T-helper 17 cell (primary cell): ENCODE data around the gene ENTPD5. TPM values are rescaled to one million over a fixed set of nuclear protein-coding genes. Genes with fewer than 3 reads are reported as not detected.
"Not testable (repeated sequence)": the region's sequence is repeated elsewhere in the genome, so short reads cannot be mapped to it uniquely, and the experiment has no call there.

ENCODE experiments used
- ATAC-seq: fragments of 150-1000 bp; cut with Tn5 transposase; 2 replicates; pipeline ENCODE4 v1.10.0; 2021; ENCODE audit warnings: mild to moderate bottlenecking, moderate library complexity
- DNase-seq, 3 donors: peaks; one replicate each; pipeline versions ENCODE4 v3.0.0 to v3.0.0-alpha.2; 2020 to 2021
- H3K9me3 ChIP-seq: one replicate; pipeline ENCODE4 v1.7.0; 2013; ENCODE audit warnings: low read length, mild to moderate bottlenecking; ENCODE audit not compliant: control insufficient read depth, poor library complexity, severe bottlenecking
- H3K27ac Mint-ChIP-seq: one replicate; pipeline ENCODE4 v1.8.0; 2022; ENCODE audit warnings: mild to moderate bottlenecking, moderate library complexity, mixed read lengths
- H3K27me3 Mint-ChIP-seq: one replicate; pipeline ENCODE4 v1.8.0; 2022; ENCODE audit warnings: mixed read lengths
- H3K36me3 Mint-ChIP-seq: one replicate; pipeline ENCODE4 v1.8.0; 2022; ENCODE audit warnings: low read depth, mixed read lengths
- H3K4me1 Mint-ChIP-seq: one replicate; pipeline ENCODE4 v1.8.0; 2022; ENCODE audit warnings: mild to moderate bottlenecking, mixed read lengths
- H3K4me3 Mint-ChIP-seq: one replicate; pipeline ENCODE4 v1.8.0; 2022; ENCODE audit warnings: mild to moderate bottlenecking, moderate library complexity, mixed read lengths
- total RNA-seq, 4 donors: library from RNA in 2 of 4; stranded (reverse) in 2 of 4; gene quantifications; one replicate each; pipeline ENCODE4 v1.2.3 and lab custom pipeline; 2022 to 2026

Gene ENTPD5
- total RNA-seq, 2 donors from 2014 or later: 8.3 to 8.9 TPM

DNA sequence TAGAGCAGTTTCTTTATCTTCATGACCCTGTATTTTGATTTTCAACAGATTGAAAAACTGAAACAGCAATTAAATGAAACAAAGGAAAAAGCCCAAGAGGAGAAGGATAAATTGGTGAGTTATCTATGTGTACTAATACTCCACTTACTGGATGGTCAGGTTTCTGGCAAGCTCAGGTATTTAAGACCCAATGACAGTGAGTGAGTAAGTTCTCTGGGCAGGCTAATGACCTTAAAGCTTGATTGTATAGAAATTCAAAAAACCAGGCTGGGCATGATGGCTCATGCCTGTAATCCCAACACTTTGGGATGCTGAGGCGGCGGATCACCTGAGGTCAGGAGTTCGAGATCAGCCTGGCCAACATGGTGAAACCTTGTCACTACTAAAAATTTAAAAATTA is 10.0 kb upstream of the ENTPD5 start:
- ATAC-seq: no peak
- Mint-ChIP-seq H3K4me3 (no peak overlapping the region), H3K27ac (no peak overlapping the region), H3K36me3 (peaks cover 3% of the 10 kb centered on the region), H3K4me1 (no peaks in the 10 kb centered on the region), H3K27me3 (no peaks in the 10 kb centered on the region)
- no peaks in the 10 kb centered on the region for H3K9me3 ChIP-seq
- no peak for DNase-seq

DNA sequence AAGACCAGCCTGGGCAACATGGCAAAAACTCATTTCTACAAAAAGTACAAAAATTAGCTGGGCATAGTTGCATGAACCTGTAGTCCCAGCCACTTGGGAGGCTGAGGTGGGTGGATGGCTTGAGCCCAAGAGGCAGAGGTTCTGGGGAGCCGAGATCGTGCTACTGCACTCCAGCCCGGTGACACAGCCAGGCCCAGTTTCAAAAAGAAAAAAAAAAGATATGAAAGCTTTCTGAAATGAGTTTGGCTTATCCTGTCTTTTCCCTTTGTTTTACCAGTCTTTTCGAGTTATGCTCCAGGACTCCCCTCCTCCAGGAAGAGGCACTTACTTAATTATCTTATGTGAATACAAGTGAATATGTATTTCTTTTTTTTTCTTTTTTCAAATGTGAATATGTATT is 3.3 kb upstream of the ENTPD5 start:
- DNase-seq: no peak
- no peak for ATAC-seq
- Mint-ChIP-seq H3K4me1 (peaks cover 8% of the 10 kb centered on the region), H3K27ac (no peak overlapping the region), H3K4me3 (no peak overlapping the region), H3K36me3 (no peaks in the 10 kb centered on the region), H3K27me3 (no peaks in the 10 kb centered on the region)
- H3K9me3 ChIP-seq: no peaks in the 10 kb centered on the region

DNA sequence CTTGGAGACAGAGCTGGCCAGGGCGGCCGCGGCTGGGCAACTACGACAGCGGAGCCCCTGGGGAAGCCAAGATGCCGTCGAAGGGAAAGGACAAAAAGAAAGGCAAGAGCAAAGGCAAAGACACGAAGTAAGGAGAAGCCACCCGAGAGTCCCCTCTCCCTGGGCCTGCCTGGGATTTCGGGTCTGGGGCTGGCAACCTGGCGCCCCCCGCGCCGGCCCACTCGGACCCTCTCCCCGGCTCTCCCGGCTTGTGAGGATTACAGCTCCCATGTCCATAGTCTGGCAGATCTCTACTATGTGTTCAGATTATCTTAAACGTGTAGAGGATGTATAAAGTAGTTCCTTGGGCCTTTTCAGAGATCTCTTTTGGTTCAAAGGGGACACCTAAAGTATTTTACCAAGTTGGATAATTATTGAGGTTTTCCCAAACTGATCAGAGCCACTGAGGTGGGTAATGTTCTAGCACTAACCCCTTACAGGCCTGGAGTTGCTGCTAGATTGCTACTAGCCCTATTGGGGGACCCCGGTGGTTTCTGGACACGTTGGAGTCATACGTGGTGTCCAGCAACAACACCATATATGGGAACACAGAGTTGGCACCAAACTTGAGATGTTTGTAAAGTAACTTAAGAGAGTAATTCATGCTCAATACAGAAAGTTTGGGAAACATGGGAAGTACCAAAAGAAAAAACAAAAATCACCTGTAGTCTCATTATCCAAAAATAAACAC is 485 bp upstream of the ENTPD5 start:
- no peaks in the 10 kb centered on the region for H3K36me3 Mint-ChIP-seq
- no peaks in the 10 kb centered on the region for H3K27me3 Mint-ChIP-seq
- H3K9me3 ChIP-seq: no peaks in the 10 kb centered on the region
- peak overlapping the region; percentile 93 for H3K27ac Mint-ChIP-seq
- ATAC-seq (no peak), DNase-seq (no peak)
- H3K4me1 Mint-ChIP-seq: peaks cover 8% of the 10 kb centered on the region
- H3K4me3 Mint-ChIP-seq: peak overlapping the region; percentile 95

DNA sequence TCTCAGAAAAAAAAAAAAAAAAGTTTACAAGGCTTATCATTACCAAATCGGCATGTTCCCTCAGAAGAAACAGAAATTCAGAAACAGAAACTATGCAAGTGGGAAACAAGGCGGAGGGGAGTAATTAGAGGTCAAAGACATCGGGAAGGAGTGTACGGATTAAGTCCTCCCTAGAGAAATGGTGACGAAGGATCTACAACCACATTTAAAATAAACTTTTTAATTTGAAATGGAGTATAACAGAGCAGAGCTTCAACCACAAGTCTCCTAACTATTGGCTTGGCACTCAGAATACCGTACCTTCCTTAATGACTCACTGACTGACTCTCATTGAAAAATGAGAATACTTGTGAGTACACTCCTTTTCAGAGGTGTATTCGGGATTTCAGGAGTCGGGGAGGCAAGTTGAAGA is 908 bp downstream of the ENTPD5 start:
- DNase-seq: no peak
- ATAC-seq: peak; percentile 15
- no peaks in the 10 kb centered on the region for H3K9me3 ChIP-seq
- Mint-ChIP-seq H3K27ac (peak overlapping the region; percentile 93), H3K4me3 (peak overlapping the region; percentile 95), H3K36me3 (peaks cover 2% of the 10 kb centered on the region), H3K27me3 (no peaks in the 10 kb centered on the region), H3K4me1 (peaks cover 9% of the 10 kb centered on the region)

DNA sequence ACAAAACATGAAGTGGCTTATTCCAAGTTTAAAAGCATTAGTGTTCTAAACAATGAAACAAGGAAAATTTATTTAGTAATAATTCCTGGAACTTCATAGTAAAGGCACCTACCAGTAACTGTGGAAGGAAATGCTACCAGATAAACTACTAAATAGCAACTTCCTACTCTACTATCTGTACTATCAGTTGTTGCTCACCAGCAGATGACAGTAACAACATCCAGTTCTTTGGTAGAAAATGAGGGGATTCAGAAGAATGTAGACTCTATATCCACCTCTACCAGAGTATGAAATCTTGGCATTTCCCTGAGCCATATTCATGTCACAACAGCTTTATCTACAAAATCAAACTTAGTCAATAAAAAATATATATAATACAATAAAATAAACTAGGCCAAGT is 3.1 kb downstream of the ENTPD5 start:
- H3K4me1 Mint-ChIP-seq: peaks cover 9% of the 10 kb centered on the region
- DNase-seq: no peak
- no peak for ATAC-seq
- no peaks in the 10 kb centered on the region for H3K27me3 Mint-ChIP-seq
- H3K36me3 Mint-ChIP-seq: peaks cover 6% of the 10 kb centered on the region
- H3K9me3 ChIP-seq: no peaks in the 10 kb centered on the region
- no peak overlapping the region for H3K4me3 Mint-ChIP-seq
- no peak overlapping the region for H3K27ac Mint-ChIP-seq

DNA sequence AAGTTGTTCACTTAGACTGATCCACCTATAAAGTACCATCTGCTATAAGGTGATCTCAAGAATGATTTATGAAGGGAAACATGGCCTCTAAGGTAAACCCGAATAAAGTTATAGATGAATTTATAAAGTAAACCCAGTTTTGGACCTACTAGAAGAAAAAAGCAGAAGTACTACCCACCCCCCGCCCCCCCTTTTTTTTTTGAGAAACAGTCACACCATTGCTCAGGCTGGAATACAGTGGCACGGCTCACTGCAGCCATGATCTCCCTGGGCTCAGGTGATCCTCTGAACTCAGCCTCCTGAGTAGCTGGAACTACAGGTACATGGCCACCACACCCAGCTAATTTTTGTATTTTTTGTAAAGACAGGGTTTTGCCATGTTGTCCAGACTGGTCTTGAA is 3.9 kb downstream of the ENTPD5 start:
- Mint-ChIP-seq H3K4me1 (peaks cover 9% of the 10 kb centered on the region), H3K27ac (peak overlapping the region; percentile 2), H3K27me3 (no peaks in the 10 kb centered on the region), H3K36me3 (peaks cover 6% of the 10 kb centered on the region), H3K4me3 (no peak overlapping the region)
- H3K9me3 ChIP-seq: no peaks in the 10 kb centered on the region
- DNase-seq: no peak
- no peak for ATAC-seq

DNA sequence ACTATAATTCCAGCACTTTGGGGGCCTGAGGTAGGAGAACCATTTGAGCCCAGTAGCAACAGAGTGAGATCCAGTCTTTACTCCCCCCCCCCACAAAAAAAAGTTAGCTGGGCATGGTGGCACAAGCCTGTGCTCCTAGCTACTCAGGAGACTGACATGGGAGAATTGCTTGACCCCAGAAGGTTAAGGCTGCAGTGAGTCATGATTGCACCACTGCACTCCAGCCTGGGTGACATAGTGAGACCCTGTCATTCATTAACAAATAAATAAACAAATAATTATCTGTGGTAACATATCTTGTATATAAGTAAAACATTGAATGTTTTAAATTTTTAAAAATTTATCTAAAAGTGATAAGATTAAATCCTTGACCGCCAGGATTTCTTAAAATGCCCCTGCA is 4.8 kb downstream of the ENTPD5 start:
- no peak for ATAC-seq
- no peaks in the 10 kb centered on the region for H3K9me3 ChIP-seq
- peaks cover 6% of the 10 kb centered on the region for H3K36me3 Mint-ChIP-seq
- H3K4me3 Mint-ChIP-seq: no peak overlapping the region
- H3K27me3 Mint-ChIP-seq: no peaks in the 10 kb centered on the region
- H3K27ac Mint-ChIP-seq: no peak overlapping the region
- H3K4me1 Mint-ChIP-seq: peaks cover 8% of the 10 kb centered on the region
- no peak for DNase-seq

DNA sequence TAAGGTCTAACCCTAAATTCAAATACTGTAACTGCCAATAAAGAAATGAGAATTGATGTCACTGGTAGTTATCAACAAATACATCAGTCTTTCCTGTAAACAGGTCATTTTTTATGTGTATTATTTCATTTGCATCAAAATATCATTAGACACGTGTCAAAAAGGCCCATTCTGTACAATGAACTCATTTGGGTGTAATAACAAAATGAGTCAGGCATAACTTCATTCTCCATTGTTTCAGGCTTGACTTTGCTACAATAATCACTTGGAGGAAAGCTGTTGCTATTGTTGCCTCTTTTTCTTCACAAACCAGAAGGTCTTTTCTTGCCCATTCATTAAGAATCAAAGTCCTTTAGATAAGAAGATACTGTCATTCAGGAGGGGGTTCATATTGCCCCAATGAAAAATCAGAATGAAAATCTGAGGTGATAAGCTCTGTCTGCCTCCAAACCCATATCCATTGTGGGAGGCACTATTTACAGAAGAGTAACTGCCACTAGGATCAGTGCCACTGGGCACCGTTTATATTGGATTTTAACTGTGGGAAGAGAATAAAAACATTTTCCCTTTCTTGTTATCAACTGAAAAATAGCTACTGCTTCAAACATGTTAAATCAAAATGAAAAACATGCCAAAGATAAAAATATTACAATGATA is 10.1 kb downstream of the ENTPD5 start:
- Mint-ChIP-seq H3K27me3 (no peaks in the 10 kb centered on the region), H3K36me3 (peaks cover 6% of the 10 kb centered on the region), H3K4me1 (peaks cover 2% of the 10 kb centered on the region), H3K27ac (no peak overlapping the region), H3K4me3 (no peak overlapping the region)
- ATAC-seq: no peak
- no peaks in the 10 kb centered on the region for H3K9me3 ChIP-seq
- no peak for DNase-seq

DNA sequence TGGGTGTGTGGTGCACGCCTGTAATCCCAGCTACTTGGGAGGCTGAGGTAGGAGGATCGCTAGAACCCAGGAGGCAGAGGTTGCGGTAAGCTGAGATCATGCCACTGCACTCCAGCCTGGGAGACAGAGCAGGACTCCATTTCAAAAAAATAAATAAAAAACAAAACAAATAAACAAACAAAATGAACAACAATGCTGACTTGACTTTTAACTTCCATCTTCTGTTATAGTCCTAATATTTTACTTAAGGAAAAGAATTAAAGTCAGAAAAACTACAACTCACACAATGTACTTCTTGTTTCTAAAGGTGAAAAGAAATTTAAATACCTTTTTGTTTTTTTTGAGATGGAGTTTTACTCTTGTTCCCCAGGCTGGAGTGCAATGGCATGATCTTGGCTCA is 13.4 kb downstream of the ENTPD5 start:
- not testable (repeated sequence) for H3K27me3 Mint-ChIP-seq, H3K4me1 Mint-ChIP-seq, H3K36me3 Mint-ChIP-seq, H3K9me3 ChIP-seq, ATAC-seq, H3K4me3 Mint-ChIP-seq, DNase-seq
- peak overlapping the region; percentile 6 for H3K27ac Mint-ChIP-seq

DNA sequence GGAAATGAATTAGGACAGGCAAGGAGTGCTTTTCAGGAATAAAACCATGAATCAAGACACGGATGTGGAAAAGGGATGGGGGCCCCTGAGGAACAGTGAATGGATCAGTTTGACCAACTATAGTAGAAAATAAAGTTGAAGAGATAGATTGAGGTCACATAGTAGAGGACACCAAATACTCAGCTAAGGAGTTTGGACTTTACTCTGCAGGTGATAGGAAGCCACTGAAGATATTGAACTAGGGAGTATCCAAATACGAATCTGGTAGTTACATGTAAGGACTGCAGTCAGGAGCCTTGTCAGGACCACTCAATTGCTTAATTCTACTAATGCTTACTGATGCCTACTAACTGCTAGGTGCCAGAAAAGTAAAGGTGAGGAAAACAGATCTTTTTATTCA is 20.4 kb downstream of the ENTPD5 start:
- ATAC-seq (no peak), DNase-seq (no peak)
- no peaks in the 10 kb centered on the region for H3K27me3 Mint-ChIP-seq
- no peak overlapping the region for H3K4me3 Mint-ChIP-seq
- H3K27ac Mint-ChIP-seq: no peak overlapping the region
- H3K4me1 Mint-ChIP-seq: peaks cover 10% of the 10 kb centered on the region
- H3K9me3 ChIP-seq: no peaks in the 10 kb centered on the region
- H3K36me3 Mint-ChIP-seq: peaks cover 12% of the 10 kb centered on the region

DNA sequence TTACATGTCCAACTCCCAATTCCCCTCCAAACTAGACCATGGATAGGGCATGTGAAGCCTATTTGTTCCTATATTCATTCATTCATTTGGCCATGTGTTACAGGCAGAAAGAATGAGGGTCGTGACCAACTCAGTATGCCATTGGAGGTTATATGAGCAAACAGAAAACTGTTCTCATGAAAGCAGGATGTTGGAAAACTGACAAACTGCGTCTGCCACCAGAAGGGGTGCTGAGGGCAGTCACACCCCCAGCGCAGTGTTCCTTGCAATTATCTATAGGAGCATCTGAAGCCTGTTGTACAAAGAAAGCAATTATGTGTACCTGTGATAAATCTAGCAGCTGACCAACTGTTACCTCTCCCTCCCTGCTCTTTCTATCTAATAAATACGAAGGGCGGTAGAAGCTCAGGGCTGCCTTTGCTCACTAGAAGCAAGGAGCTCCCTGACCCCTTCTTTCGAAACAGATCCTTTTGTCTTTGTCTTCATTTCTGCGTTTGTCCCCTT is 21.1 kb downstream of the ENTPD5 start:
- no peak overlapping the region for H3K27ac Mint-ChIP-seq
- H3K36me3 Mint-ChIP-seq: peaks cover 10% of the 10 kb centered on the region
- H3K4me1 Mint-ChIP-seq: peaks cover 9% of the 10 kb centered on the region
- H3K9me3 ChIP-seq: no peaks in the 10 kb centered on the region
- H3K4me3 Mint-ChIP-seq: no peak overlapping the region
- DNase-seq (no peak), ATAC-seq (no peak)
- H3K27me3 Mint-ChIP-seq: no peaks in the 10 kb centered on the region

DNA sequence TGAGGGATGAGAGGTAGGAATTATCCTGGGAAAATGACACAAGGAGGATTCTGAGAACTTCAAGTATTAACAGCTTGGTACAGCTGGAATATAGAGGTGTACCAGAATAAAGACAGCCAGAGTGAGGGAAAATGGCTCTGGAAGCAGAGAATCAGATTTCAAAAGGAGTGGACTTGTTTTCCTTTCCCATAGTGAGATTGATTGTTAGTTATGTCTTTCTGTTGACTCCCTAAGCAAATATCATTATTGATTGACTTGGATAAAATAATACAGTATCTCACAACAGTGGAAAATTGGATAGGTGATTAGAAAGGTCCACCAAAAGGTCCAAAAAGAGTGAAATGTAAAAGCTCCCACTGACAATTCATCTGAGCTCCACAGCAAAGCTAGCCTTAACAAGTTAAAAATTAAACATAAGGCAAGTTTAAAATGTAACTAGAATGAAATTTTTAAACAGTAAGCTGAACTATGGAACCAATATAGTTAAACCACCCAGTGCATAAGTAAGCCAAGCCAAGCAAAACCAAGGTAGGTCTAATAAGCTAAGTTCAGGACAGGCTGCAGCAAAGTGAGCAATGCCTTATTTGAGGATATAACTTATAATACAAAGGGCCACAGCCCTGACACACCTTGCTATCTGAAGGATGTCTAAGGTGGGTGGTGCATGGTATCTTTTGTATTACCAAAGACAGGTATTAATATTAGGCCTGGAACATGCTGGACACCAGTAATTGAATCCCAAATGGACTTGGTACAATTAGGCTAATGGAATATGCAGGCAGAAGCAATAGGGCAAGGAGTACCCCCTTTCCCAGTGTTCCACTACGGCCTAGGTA is 21.8 kb downstream of the ENTPD5 start:
- ATAC-seq (no peak), DNase-seq (no peak)
- Mint-ChIP-seq H3K4me1 (peaks cover 2% of the 10 kb centered on the region), H3K4me3 (no peak overlapping the region), H3K27ac (no peak overlapping the region), H3K27me3 (no peaks in the 10 kb centered on the region), H3K36me3 (peaks cover 7% of the 10 kb centered on the region)
- no peaks in the 10 kb centered on the region for H3K9me3 ChIP-seq

DNA sequence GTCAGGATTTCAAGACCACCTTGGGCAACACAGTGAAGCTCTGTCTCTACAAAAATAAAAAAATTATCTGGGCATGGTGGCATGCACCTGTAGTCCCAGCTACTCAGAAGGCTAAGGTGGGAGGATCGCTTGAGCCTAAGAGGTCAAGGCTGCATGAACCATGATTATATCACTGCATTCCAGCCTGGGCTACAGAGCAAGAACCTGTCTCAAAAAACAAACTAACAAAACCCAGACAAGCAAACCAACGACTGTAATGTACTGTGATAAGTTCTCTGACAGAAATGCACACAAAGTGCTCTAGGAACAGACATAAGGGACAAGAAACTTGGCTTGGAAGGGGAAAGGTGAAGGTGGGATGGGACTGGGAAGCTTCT is 22.4 kb downstream of the ENTPD5 start:
- DNase-seq (no peak), ATAC-seq (no peak)
- H3K4me1 Mint-ChIP-seq: peaks cover 2% of the 10 kb centered on the region
- H3K4me3 Mint-ChIP-seq: no peak overlapping the region
- H3K9me3 ChIP-seq: no peaks in the 10 kb centered on the region
- H3K36me3 Mint-ChIP-seq: peaks cover 7% of the 10 kb centered on the region
- H3K27me3 Mint-ChIP-seq: no peaks in the 10 kb centered on the region
- H3K27ac Mint-ChIP-seq: no peak overlapping the region
